OCI-LY7 (cell line): ENCODE data around the gene HSFX4.

Experiments
- EZH2phosphoT487 ChIP-seq: fragments of 200-600 bp; sonication (generic); IDR thresholded peaks from 2 replicates; pipeline ENCODE4 v1.6.1; 2018; ENCODE audit warnings: low read depth, borderline replicate concordance, mild to moderate bottlenecking, mixed run types, antibody characterized with exemption, low read length, moderate library complexity, mixed read lengths
- TF ChIP-seq, protein P1 (sequence below): fragments of 200-600 bp; sonication (generic); conservative IDR thresholded peaks from 2 replicates; pipeline ENCODE4 v1.5.1; 2014; ENCODE audit warnings: mild to moderate bottlenecking, antibody characterized with exemption, low read length, moderate library complexity, mixed read lengths

DNA sequence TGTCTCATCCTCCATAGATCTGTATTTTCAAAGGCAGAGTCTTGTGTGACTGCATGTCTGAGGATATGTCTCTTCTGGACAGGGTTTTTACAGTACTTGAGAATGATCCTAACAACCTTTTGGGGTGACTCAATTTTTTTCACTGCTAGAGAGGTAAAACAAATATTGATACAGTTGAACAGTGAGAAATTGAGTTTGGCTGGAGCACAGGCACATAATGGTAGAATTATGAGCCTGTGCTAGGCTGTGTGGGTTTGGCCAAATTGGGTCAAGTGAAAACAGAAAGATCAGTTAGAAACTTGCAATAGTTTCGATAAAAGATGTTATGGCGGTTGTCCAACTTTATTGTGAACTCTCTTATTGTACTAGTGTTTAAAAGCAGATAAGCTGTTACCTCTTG lies 32.2 kb downstream of the HSFX4 start:
- TF ChIP-seq, protein P1, sequence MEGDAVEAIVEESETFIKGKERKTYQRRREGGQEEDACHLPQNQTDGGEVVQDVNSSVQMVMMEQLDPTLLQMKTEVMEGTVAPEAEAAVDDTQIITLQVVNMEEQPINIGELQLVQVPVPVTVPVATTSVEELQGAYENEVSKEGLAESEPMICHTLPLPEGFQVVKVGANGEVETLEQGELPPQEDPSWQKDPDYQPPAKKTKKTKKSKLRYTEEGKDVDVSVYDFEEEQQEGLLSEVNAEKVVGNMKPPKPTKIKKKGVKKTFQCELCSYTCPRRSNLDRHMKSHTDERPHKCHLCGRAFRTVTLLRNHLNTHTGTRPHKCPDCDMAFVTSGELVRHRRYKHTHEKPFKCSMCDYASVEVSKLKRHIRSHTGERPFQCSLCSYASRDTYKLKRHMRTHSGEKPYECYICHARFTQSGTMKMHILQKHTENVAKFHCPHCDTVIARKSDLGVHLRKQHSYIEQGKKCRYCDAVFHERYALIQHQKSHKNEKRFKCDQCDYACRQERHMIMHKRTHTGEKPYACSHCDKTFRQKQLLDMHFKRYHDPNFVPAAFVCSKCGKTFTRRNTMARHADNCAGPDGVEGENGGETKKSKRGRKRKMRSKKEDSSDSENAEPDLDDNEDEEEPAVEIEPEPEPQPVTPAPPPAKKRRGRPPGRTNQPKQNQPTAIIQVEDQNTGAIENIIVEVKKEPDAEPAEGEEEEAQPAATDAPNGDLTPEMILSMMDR, result no peak
- no peak for TF ChIP-seq EZH2phosphoT487
